HepG2 (cell line): Measurements from ENCODE around the gene ARID1A. TPM values are rescaled to one million over a fixed set of nuclear protein-coding genes. Genes with fewer than 3 reads are reported as not detected.
A peak's percentile ranks its signal among the peaks of the same experiment; 100 is the strongest.

Source experiments
- FLYWCH1 ChIP-seq: sonication (generic); formaldehyde crosslinking; IDR thresholded peaks from 2 replicates; pipeline ENCODE4 v1.8.1; 2023; ENCODE audit warnings: mild to moderate bottlenecking, missing genetic modification reagents
- FOSL1 ChIP-seq: sonication (generic); formaldehyde crosslinking; IDR thresholded peaks from 2 replicates; pipeline ENCODE4 v1.9.0; 2021; ENCODE audit warnings: missing genetic modification reagents, borderline replicate concordance
- GTF3A ChIP-seq: sonication (generic); formaldehyde crosslinking; conservative IDR thresholded peaks from 2 replicates; pipeline ENCODE4 v1.4.0; 2020; ENCODE audit warnings: mild to moderate bottlenecking, missing genetic modification reagents
- HCFC1 ChIP-seq: fragments of 150-350 bp; IDR thresholded peaks from 2 replicates; pipeline ENCODE4 v1.6.1; 2014; ENCODE audit warnings: low read depth, low read length
- JARID2 ChIP-seq: sonication (generic); formaldehyde crosslinking; IDR thresholded peaks from 2 replicates; pipeline ENCODE4 v1.8.1; 2023; ENCODE audit warnings: missing genetic modification reagents, inconsistent platforms; ENCODE audit not compliant: insufficient replicate concordance
- KAT8 ChIP-seq: IDR thresholded peaks from 2 replicates; pipeline ENCODE4 v1.6.1; 2016; ENCODE audit warnings: missing genetic modification reagents, missing compliant biosample characterization
- SMC3 ChIP-seq: IDR thresholded peaks from 2 replicates; pipeline ENCODE4 v1.6.1; 2011; ENCODE audit warnings: low read length, improper control_type of control experiment
- STAT5B ChIP-seq: sonication (generic); formaldehyde crosslinking; IDR thresholded peaks from 2 replicates; pipeline ENCODE4 v1.4.0; 2020; ENCODE audit warnings: missing genetic modification reagents
- TEAD3 ChIP-seq: optimal IDR thresholded peaks from 2 replicates; pipeline ENCODE3; 2016; ENCODE audit warnings: borderline replicate concordance
- TMF1 ChIP-seq: sonication (generic); formaldehyde crosslinking; IDR thresholded peaks from 2 replicates; pipeline ENCODE4 v1.8.1; 2022; ENCODE audit warnings: low read depth, missing genetic modification reagents
- ZNF235 ChIP-seq: sonication (generic); formaldehyde crosslinking; IDR thresholded peaks from 2 replicates; pipeline ENCODE4 v1.8.1; 2023; ENCODE audit warnings: mild to moderate bottlenecking, missing genetic modification reagents, borderline replicate concordance
- ZNF3 ChIP-seq: IDR thresholded peaks from 2 replicates; pipeline ENCODE4 v1.7.0; 2017; ENCODE audit warnings: inconsistent platforms
- ZNF556 ChIP-seq: sonication (generic); formaldehyde crosslinking; IDR thresholded peaks from 2 replicates; pipeline ENCODE4 v1.4.0; 2020; ENCODE audit warnings: mild to moderate bottlenecking, missing genetic modification reagents, borderline replicate concordance
- ZNF558 ChIP-seq: sonication (generic); formaldehyde crosslinking; IDR thresholded peaks from 2 replicates; pipeline ENCODE4 v1.9.0; 2022; ENCODE audit warnings: mild to moderate bottlenecking, missing genetic modification reagents, borderline replicate concordance
- ZSCAN20 ChIP-seq: sonication (generic); formaldehyde crosslinking; IDR thresholded peaks from 2 replicates; pipeline ENCODE4 v1.4.0; 2020; ENCODE audit warnings: missing genetic modification reagents, mild to moderate bottlenecking, borderline replicate concordance
- ZSCAN30 ChIP-seq: sonication (generic); formaldehyde crosslinking; IDR thresholded peaks from 2 replicates; pipeline ENCODE4 v1.5.0; 2020; ENCODE audit warnings: mild to moderate bottlenecking, missing genetic modification reagents
- polyA plus RNA-seq, 8 experiments: library from polyadenylated mRNA; depleted of rRNA in 3 of 8; stranded (reverse) in 7 of 8; unstranded in 1 of 8; fragments of >200 nt; fragmentation: Illumina TruSeq in 4 of 8; extraction: Trizol in 4 of 8; gene quantifications; 2 replicates each; pipeline versions ENCODE4 v1.2.1 to v1.2.3, GENCODE V29; 2011 to 2016; ENCODE audit warnings: low read depth in 4 of 8, missing spikeins in 1 of 8, mixed read lengths in 1 of 8; ENCODE audit not compliant: insufficient read depth in 1 of 8
- total RNA-seq, 5 experiments: library from RNA; depleted of rRNA; stranded (reverse); fragments of >200 nt; fragmentation: Illumina TruSeq; extraction: Trizol; gene quantifications; 2 replicates each; pipeline ENCODE4 v1.2.3, GENCODE V29; 2016; ENCODE audit warnings: low read depth in 1 of 5
- TF ChIP-seq, protein P1 (sequence below): sonication (generic); formaldehyde crosslinking; IDR thresholded peaks from 2 replicates; pipeline ENCODE4 v1.4.0; 2020; ENCODE audit warnings: missing genetic modification reagents, borderline replicate concordance
- TF ChIP-seq, protein P2 (sequence below): sonication (generic); IDR thresholded peaks from 2 replicates; pipeline ENCODE4 v1.6.1; 2016; ENCODE audit warnings: low read depth, borderline replicate concordance
- TF ChIP-seq, protein P3 (sequence below), 2 experiments: sonication (generic) in 1 of 2; formaldehyde crosslinking in 1 of 2; IDR thresholded peaks; 2 replicates each; pipeline versions ENCODE4 v1.6.1 to v1.9.0; 2014 to 2022; ENCODE audit warnings: antibody characterized with exemption in 1 of 2, borderline replicate concordance in 1 of 2, inconsistent platforms in 1 of 2, low read depth in 1 of 2, missing genetic modification reagents in 1 of 2

The ARID1A gene
- total and polyA plus RNA-seq, 2 of the 13 experiments (the other 11 are each of a cell fraction or from before 2014, with no cell fraction given), result 11.9 to 15.9 TPM

DNA sequence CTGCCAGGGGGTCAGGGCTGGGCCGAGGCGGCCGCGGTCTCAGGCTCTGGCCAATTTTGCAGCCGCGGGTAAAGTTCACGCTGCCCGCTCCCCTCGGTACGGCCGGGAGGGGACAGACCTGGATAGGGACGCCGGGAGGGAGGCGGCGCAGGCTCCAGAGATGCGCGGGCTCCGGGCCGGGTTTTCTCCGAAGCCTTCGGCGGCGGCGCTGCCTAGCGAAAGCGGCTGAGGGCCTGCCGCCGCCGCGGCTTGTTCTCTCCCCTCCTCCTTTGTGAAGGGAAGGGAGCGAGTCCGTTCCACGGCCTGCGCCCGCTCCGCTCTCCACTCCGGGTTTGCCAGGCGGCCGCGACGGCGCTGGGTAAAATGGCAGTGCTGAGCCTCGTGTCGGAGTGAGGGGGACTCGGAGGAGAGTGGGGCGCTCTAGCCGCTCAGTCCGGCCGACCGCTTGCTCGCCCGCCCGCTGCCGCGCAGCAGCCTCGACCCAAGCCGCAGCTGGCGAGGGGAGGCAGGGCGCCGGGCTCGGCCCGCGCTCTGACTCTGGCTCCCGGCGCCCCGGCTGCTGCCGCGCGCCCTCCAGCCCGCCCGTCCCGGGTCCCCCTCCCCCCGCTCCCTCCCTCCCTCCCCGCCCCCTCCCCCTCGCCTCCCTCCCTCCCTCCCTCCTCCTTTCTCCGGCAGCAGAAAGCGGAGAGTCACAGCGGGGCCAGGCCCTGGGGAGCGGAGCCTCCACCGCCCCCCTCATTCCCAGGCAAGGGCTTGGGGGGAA is at the start of gene ARID1A (continued):
- TF ChIP-seq ZNF558 (peak; percentile 79; the same call in 1 of the 2 replicates), SMC3 (no peak), ZSCAN30 (no peak), ZSCAN20 (CRISPR knock-in tag) (no peak; the same call in 1 of the 2 replicates), GTF3A (no peak), ZNF556 (CRISPR knock-in tag) (peak; percentile 85), JARID2 (CRISPR knock-in tag) (peak; percentile 69), ZNF235 (CRISPR knock-in tag) (no peak; the same call in 1 of the 2 replicates), TMF1 (CRISPR knock-in tag) (peak; percentile 97), FOSL1 (CRISPR knock-in tag) (no peak), STAT5B (CRISPR knock-in tag) (peak; percentile 91; the same call in 1 of the 2 replicates), ZNF3 (peak; percentile 55; the same call in 1 of the 2 replicates), KAT8 (CRISPR knock-in tag) (peak; percentile 91), HCFC1 (peak; percentile 40; the same call in 1 of the 2 replicates), FLYWCH1 (CRISPR knock-in tag) (peak; percentile 54; the same call in 1 of the 2 replicates), TEAD3 (CRISPR knock-in tag) (peak; percentile 75)
- TF ChIP-seq, protein P1, sequence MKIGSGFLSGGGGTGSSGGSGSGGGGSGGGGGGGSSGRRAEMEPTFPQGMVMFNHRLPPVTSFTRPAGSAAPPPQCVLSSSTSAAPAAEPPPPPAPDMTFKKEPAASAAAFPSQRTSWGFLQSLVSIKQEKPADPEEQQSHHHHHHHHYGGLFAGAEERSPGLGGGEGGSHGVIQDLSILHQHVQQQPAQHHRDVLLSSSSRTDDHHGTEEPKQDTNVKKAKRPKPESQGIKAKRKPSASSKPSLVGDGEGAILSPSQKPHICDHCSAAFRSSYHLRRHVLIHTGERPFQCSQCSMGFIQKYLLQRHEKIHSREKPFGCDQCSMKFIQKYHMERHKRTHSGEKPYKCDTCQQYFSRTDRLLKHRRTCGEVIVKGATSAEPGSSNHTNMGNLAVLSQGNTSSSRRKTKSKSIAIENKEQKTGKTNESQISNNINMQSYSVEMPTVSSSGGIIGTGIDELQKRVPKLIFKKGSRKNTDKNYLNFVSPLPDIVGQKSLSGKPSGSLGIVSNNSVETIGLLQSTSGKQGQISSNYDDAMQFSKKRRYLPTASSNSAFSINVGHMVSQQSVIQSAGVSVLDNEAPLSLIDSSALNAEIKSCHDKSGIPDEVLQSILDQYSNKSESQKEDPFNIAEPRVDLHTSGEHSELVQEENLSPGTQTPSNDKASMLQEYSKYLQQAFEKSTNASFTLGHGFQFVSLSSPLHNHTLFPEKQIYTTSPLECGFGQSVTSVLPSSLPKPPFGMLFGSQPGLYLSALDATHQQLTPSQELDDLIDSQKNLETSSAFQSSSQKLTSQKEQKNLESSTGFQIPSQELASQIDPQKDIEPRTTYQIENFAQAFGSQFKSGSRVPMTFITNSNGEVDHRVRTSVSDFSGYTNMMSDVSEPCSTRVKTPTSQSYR (CRISPR knock-in tag), result peak; percentile 93
- TF ChIP-seq, protein P2, sequence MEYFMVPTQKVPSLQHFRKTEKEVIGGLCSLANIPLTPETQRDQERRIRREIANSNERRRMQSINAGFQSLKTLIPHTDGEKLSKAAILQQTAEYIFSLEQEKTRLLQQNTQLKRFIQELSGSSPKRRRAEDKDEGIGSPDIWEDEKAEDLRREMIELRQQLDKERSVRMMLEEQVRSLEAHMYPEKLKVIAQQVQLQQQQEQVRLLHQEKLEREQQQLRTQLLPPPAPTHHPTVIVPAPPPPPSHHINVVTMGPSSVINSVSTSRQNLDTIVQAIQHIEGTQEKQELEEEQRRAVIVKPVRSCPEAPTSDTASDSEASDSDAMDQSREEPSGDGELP, result peak; percentile 44; the same call in 1 of the 2 replicates
- TF ChIP-seq, protein P3, sequence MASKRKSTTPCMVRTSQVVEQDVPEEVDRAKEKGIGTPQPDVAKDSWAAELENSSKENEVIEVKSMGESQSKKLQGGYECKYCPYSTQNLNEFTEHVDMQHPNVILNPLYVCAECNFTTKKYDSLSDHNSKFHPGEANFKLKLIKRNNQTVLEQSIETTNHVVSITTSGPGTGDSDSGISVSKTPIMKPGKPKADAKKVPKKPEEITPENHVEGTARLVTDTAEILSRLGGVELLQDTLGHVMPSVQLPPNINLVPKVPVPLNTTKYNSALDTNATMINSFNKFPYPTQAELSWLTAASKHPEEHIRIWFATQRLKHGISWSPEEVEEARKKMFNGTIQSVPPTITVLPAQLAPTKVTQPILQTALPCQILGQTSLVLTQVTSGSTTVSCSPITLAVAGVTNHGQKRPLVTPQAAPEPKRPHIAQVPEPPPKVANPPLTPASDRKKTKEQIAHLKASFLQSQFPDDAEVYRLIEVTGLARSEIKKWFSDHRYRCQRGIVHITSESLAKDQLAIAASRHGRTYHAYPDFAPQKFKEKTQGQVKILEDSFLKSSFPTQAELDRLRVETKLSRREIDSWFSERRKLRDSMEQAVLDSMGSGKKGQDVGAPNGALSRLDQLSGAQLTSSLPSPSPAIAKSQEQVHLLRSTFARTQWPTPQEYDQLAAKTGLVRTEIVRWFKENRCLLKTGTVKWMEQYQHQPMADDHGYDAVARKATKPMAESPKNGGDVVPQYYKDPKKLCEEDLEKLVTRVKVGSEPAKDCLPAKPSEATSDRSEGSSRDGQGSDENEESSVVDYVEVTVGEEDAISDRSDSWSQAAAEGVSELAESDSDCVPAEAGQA (IDR thresholded peaks at IDR 0.05; ENCODE audit: low read depth), result peak; percentile 80; the same call in 1 of the 2 replicates
- TF ChIP-seq, protein P3 (CRISPR knock-in tag; IDR thresholded peaks at IDR 0.05; ENCODE audit: borderline replicate concordance), result no peak
